ENCODE results near the gene MRPS27. TPM values are rescaled to one million over a fixed set of nuclear protein-coding genes. Genes with fewer than 3 reads are reported as not detected.

MRPS27 gene
- total and polyA plus RNA-seq, 2 of the 4 experiments (the other 2 are of a cell fraction): 46.9 to 90.5 TPM

DNA sequence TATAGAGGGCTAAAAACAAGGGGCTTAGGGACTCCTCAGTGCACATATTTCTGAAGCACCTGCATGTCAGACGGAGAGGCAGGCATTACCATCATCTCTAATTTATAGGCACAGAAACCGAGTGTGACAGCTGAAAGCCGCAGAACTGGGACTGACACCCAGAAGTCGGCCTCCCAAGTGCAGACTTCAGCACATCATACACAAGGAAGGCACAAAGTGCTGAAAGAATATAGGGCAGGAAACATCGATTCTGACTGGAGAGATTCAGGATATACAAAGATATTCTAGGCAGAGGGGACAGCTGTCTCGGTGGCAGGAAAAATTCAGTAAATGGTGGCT is 11.2 kb downstream of the MRPS27 start:
- in situ Hi-C loops (cut with MboI; ENCODE audit: low sequenced_read_pairs) (loop anchor here (5.0 to 25.0 kb wide), 2 partner anchors 527 to 722 kb away; partner anchors contain the start of gene MCCC2), intact Hi-C loops (cut with micrococcal nuclease) (loop anchor here (1.0 to 10.0 kb wide), 7 partner anchors 62 to 722 kb away; partner anchors contain the start of gene MCCC2), dilution Hi-C loops (cut with HindIII; ENCODE audit: low sequenced_read_pairs, unreplicated experiment) (no loop called here)
- H3K9ac ChIP-seq (ENCODE audit: low read depth, low read length): no peak overlapping the region
- H3K4ac ChIP-seq (ENCODE audit: low read depth, low read length): no peak overlapping the region; the same call in 1 of the 2 replicates
- no peak for DNase-seq
- H3K79me1 ChIP-seq (ENCODE audit: low read depth in 1 of 2, low read length in 2 of 2): peaks cover 21 to 27% of the 10 kb centered on the region in 2 experiments
- H4K8ac ChIP-seq (ENCODE audit: low read depth in 2 of 2, low read length in 2 of 2): peak overlapping the region; percentile 7 to 25; a peak in 1 of 4 replicates
- no peak overlapping the region for H3K14ac ChIP-seq (replicated peaks; ENCODE audit: low read depth, low read length)
- H3K9me3 ChIP-seq (ENCODE audit: control insufficient read depth, insufficient read depth, low read length): no peaks in the 10 kb centered on the region
- no peak for ATAC-seq (ENCODE audit: low read depth)
- POLR2A ChIA-PET (ENCODE audit: unreplicated experiment): interaction anchor here (0.8 to 1.0 kb wide), 2 partner anchors 11 to 27 kb away, joined by 3 to 4 read pairs; partner anchors contain the start of genes MRPS27 and PTCD2
- H3K36me3 ChIP-seq (ENCODE audit: control insufficient read depth, insufficient read depth, low read length): peaks cover 6% of the 10 kb centered on the region; the same call in 1 of the 2 replicates
- WGBS, 2 experiments (ENCODE audit: extremely low coverage in 2 of 2, insufficient read length in 1 of 2): 80% methylated on average over 1 of the region's 6 CpGs; no CpG with 5 or more reads in 1 of the 2 experiments
- peak overlapping the region; percentile 2; the same call in 1 of the 2 replicates for H4K5ac ChIP-seq (ENCODE audit: low read depth, low read length)
- no peak overlapping the region for H3K23ac ChIP-seq (ENCODE audit: low read depth, low read length)
- H3K18ac ChIP-seq (ENCODE audit: low read depth, low read length): no peak overlapping the region
- H3K56ac ChIP-seq (ENCODE audit: extremely low read depth, insufficient read depth, low read length): no peak overlapping the region
- no peaks in the 10 kb centered on the region; the same call in 1 of the 2 replicates for H3K4me1 ChIP-seq (ENCODE audit: control insufficient read depth, insufficient read depth, low read length)
- H2AK9ac ChIP-seq (replicated peaks; ENCODE audit: low read depth, low read length, poor library complexity): no peak overlapping the region
- TF ChIP-seq POLR2A (IDR thresholded peaks at IDR 0.05; ENCODE audit: low read depth, low read length): no peak
- TF ChIP-seq RAD21 (IDR thresholded peaks at IDR 0.05; ENCODE audit: low read length): no peak
- TF ChIP-seq RFX5 (IDR thresholded peaks at IDR 0.05; ENCODE audit: low read depth, low read length): no peak
- no peak for TF ChIP-seq CEBPB (IDR thresholded peaks at IDR 0.05; ENCODE audit: low read depth, low read length)
- H2AK5ac ChIP-seq (ENCODE audit: low read depth, low read length): peak overlapping the region; percentile 3; the same call in 1 of the 2 replicates
- H2BK20ac ChIP-seq (ENCODE audit: low read depth, low read length): no peak overlapping the region
- H3K4me3 ChIP-seq (ENCODE audit: insufficient read depth, low read depth, low read length): no peak overlapping the region
- no peaks in the 10 kb centered on the region for H3K9me1 ChIP-seq (ENCODE audit: insufficient read depth, low read length)
- CTCF ChIA-PET: interaction anchor here (0.5 to 1.3 kb wide), 5 partner anchors 9 to 527 kb away, joined by 3 to 4 read pairs (median 3); no protein-coding TSS in a partner anchor
- no peak overlapping the region for H2BK120ac ChIP-seq (ENCODE audit: low read depth, low read length)
- H2AFZ ChIP-seq (replicated peaks; ENCODE audit: low read length, poor library complexity): peak overlapping the region; percentile 12
- H4K91ac ChIP-seq (ENCODE audit: insufficient read depth, low read depth, low read length): no peak overlapping the region
- H3K27ac ChIP-seq (ENCODE audit: insufficient read depth, low read length): peak overlapping the region; percentile 3; the same call in 1 of the 2 replicates
- H4K20me1 ChIP-seq (ENCODE audit: insufficient read depth, low read length): no peaks in the 10 kb centered on the region
- no peak overlapping the region for H3K4me2 ChIP-seq (ENCODE audit: low read depth, low read length)
- H2BK15ac ChIP-seq (ENCODE audit: low read depth, low read length): no peak overlapping the region
- no peaks in the 10 kb centered on the region for H3K27me3 ChIP-seq (ENCODE audit: control insufficient read depth, insufficient read depth, low read length)
- H2BK5ac ChIP-seq (ENCODE audit: low read depth, low read length, poor library complexity, severe bottlenecking): no peak overlapping the region
- no TSS peak for BruUV-seq (replicated peaks)
